Mesenchymal stem cell (in vitro differentiated cells and primary cell): Measurements from ENCODE around the gene CPD.

ENCODE experiments used
- DNase-seq: peaks from one replicate; pipeline ENCODE4 v3.0.0-alpha.2; 2013
- H2AFZ ChIP-seq: one replicate; pipeline ENCODE4 v1.6.1; 2013; ENCODE audit warnings: low read depth, mild to moderate bottlenecking, control low read depth, inconsistent platforms, low read length, moderate library complexity
- H2AK5ac ChIP-seq: 2 replicates; pipeline ENCODE4 v1.6.1; 2013; ENCODE audit warnings: low read length, moderate library complexity, mild to moderate bottlenecking, inconsistent platforms; ENCODE audit not compliant: severe bottlenecking
- H2BK120ac ChIP-seq: one replicate; pipeline ENCODE4 v1.6.1; 2013; ENCODE audit warnings: low read depth, mild to moderate bottlenecking, inconsistent platforms, low read length, moderate library complexity
- H2BK12ac ChIP-seq, 2 experiments: one replicate each; pipeline ENCODE4 v1.6.1; 2013; ENCODE audit warnings: inconsistent platforms in 2 of 2, low read length in 2 of 2, mild to moderate bottlenecking in 2 of 2, moderate library complexity in 2 of 2, control low read depth in 1 of 2
- H2BK15ac ChIP-seq: one replicate; pipeline ENCODE4 v1.6.1; 2013; ENCODE audit warnings: mild to moderate bottlenecking, low read depth, inconsistent platforms; ENCODE audit not compliant: poor library complexity, severe bottlenecking
- H2BK5ac ChIP-seq: 2 replicates; pipeline ENCODE4 v1.6.1; 2013; ENCODE audit warnings: low read depth, mild to moderate bottlenecking, low read length, control low read depth, inconsistent platforms; ENCODE audit not compliant: poor library complexity, severe bottlenecking
- H3K14ac ChIP-seq, 2 experiments: one replicate each; pipeline ENCODE4 v1.6.1; 2013; ENCODE audit warnings: inconsistent platforms in 2 of 2, low read length in 2 of 2, control low read depth in 1 of 2, mild to moderate bottlenecking in 1 of 2, moderate library complexity in 1 of 2
- H3K18ac ChIP-seq, 2 experiments: one replicate each; pipeline ENCODE4 v1.6.1; 2013; ENCODE audit warnings: inconsistent platforms in 2 of 2, low read length in 2 of 2, control low read depth in 1 of 2, low read depth in 1 of 2, mild to moderate bottlenecking in 1 of 2
- H3K23ac ChIP-seq, 2 experiments: one replicate each; pipeline ENCODE4 v1.6.1; 2013; ENCODE audit warnings: inconsistent platforms in 2 of 2, low read length in 2 of 2, mild to moderate bottlenecking in 2 of 2, moderate library complexity in 2 of 2, control low read depth in 1 of 2
- H3K27ac ChIP-seq: 2 replicates; pipeline ENCODE4 v1.5.1; 2013; ENCODE audit warnings: mild to moderate bottlenecking, moderate library complexity, low read length, control low read depth, inconsistent platforms; ENCODE audit not compliant: poor library complexity, severe bottlenecking
- H3K27me3 ChIP-seq, 2 experiments: 2 replicates each; pipeline versions ENCODE4 v1.6.1 to v1.7.0; 2013; ENCODE audit warnings: low read length in 2 of 2, mild to moderate bottlenecking in 2 of 2, moderate library complexity in 2 of 2, control low read depth in 1 of 2, inconsistent platforms in 1 of 2; ENCODE audit not compliant: control insufficient read depth in 1 of 2, insufficient read depth in 1 of 2
- H3K36me3 ChIP-seq, 2 experiments: 2 replicates each; pipeline versions ENCODE4 v1.6.1 to v1.7.0; 2013; ENCODE audit warnings: low read length in 2 of 2, control low read depth in 1 of 2, inconsistent platforms in 1 of 2, low read depth in 1 of 2, mild to moderate bottlenecking in 1 of 2; ENCODE audit not compliant: insufficient read depth in 2 of 2, control insufficient read depth in 1 of 2
- H3K4ac ChIP-seq, 2 experiments: one replicate each; pipeline ENCODE4 v1.6.1; 2013; ENCODE audit warnings: inconsistent platforms in 2 of 2, low read length in 2 of 2, mild to moderate bottlenecking in 2 of 2, moderate library complexity in 2 of 2, control low read depth in 1 of 2, low read depth in 1 of 2
- H3K4me1 ChIP-seq: 2 replicates; pipeline ENCODE4 v1.6.1; 2013; ENCODE audit warnings: low read depth, low read length, control low read depth; ENCODE audit not compliant: control insufficient read depth, insufficient read depth
- H3K4me2 ChIP-seq: 2 replicates; pipeline ENCODE4 v1.6.1; 2013; ENCODE audit warnings: low read length, mild to moderate bottlenecking, inconsistent platforms; ENCODE audit not compliant: poor library complexity, severe bottlenecking
- H3K4me3 ChIP-seq, 2 experiments: 2 replicates each; pipeline versions ENCODE4 v1.5.1 to v1.7.0; 2013; ENCODE audit warnings: low read length in 2 of 2, mild to moderate bottlenecking in 2 of 2, control low read depth in 1 of 2, low read depth in 1 of 2; ENCODE audit not compliant: insufficient read depth in 1 of 2
- H3K79me1 ChIP-seq: replicated peaks from 2 replicates; pipeline ENCODE4 v1.6.1; 2013; ENCODE audit warnings: mild to moderate bottlenecking, control low read depth, low read length, inconsistent platforms; ENCODE audit not compliant: poor library complexity, severe bottlenecking
- H3K9ac ChIP-seq: 2 replicates; pipeline ENCODE4 v1.7.0; 2013; ENCODE audit warnings: mild to moderate bottlenecking, low read length, moderate library complexity
- H3K9me3 ChIP-seq: 2 replicates; pipeline ENCODE4 v1.7.0; 2013; ENCODE audit warnings: mild to moderate bottlenecking, low read length; ENCODE audit not compliant: control insufficient read depth
- H4K8ac ChIP-seq: one replicate; pipeline ENCODE4 v1.6.1; 2013; ENCODE audit warnings: inconsistent platforms, mild to moderate bottlenecking, low read length, moderate library complexity
- H4K91ac ChIP-seq: one replicate; pipeline ENCODE4 v1.6.1; 2013; ENCODE audit warnings: mild to moderate bottlenecking, low read length, inconsistent platforms
- WGBS: methylation state at CpG from one replicate; pipeline ENCODE4 v1.1.7; 2013; ENCODE audit warnings: mixed read lengths; 5-methylcytosine and 5-hydroxymethylcytosine counted together

Gene CPD

GRCh38 chr17:30377574-30378240 lies 1.0 kb upstream of the CPD start:
- DNase-seq = no peak
- Histone ChIP-seq H2AK5ac (peak overlapping the region; percentile 77), H4K8ac (peak overlapping the region; percentile 45), H3K4ac (peak overlapping the region in 1 of 2 experiments; percentile 86), H3K27me3 (no peaks in the 10 kb centered on the region), H3K18ac (peak overlapping the region; percentile 47 to 77), H3K4me3 (peak overlapping the region in 1 of 2 experiments; percentile 91), H3K4me1 (peaks cover 12% of the 10 kb centered on the region), H3K14ac (no peak overlapping the region), H3K36me3 (no peaks in the 10 kb centered on the region), H3K23ac (no peak overlapping the region), H2AFZ (no peak overlapping the region), H3K27ac (peak overlapping the region; percentile 52), H3K4me2 (peak overlapping the region; percentile 81), H2BK15ac (no peak overlapping the region), H3K79me1 (peaks cover 13% of the 10 kb centered on the region), H2BK5ac (no peak overlapping the region), H4K91ac (peak overlapping the region; percentile 44), H3K9ac (peak overlapping the region; percentile 86), H2BK12ac (peak overlapping the region; percentile 34 to 87), H2BK120ac (no peak overlapping the region), H3K9me3 (no peaks in the 10 kb centered on the region)
- 86% methylated on average over 11 of the region's 11 CpGs for WGBS

- WGBS = 35% methylated on average over 25 of the region's 31 CpGs
Measured at GRCh38 chr17:30378241-30378824, 394 bp upstream of the CPD start.

DNA sequence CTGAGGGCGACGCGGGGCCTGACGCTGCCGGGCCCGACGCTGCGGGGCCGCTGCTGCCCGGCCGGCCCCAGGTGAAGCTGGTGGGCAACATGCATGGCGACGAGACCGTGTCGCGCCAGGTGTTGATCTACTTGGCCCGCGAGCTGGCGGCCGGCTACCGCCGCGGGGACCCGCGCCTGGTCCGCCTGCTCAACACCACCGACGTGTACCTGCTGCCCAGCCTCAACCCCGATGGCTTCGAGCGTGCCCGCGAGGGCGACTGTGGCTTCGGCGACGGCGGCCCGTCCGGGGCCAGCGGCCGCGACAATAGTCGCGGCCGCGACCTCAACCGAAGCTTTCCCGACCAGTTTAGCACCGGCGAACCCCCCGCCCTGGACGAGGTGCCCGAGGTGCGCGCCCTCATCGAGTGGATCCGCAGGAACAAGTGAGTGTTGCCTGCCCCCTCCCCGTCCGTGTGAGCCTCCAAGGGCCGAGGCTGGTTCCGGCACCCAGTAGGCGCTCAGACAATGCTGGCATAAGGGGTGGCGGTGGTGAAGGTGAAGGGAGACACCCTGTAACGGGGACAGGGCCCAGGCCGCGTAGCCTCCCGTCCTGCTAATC lies 676 bp downstream of the CPD start:
- peaks cover 12% of the 10 kb centered on the region for H3K4me1 ChIP-seq
- no peak overlapping the region for H3K27ac ChIP-seq
- H3K23ac ChIP-seq = peak overlapping the region; percentile 84 to 96
- H4K8ac ChIP-seq = peak overlapping the region; percentile 88
- H3K14ac ChIP-seq = peak overlapping the region; percentile 17 to 95
- peak overlapping the region; percentile 46 for H2BK15ac ChIP-seq
- no peak overlapping the region for H2AK5ac ChIP-seq
- H2AFZ ChIP-seq = peak overlapping the region; percentile 86
- H4K91ac ChIP-seq = peak overlapping the region; percentile 32
- H3K4me2 ChIP-seq = peak overlapping the region; percentile 95
- H3K18ac ChIP-seq = peak overlapping the region; percentile 71 to 92
- H3K27me3 ChIP-seq = no peaks in the 10 kb centered on the region
- peak overlapping the region; percentile 59 to 61 for H3K4ac ChIP-seq
- no peak overlapping the region for H2BK5ac ChIP-seq
- peaks cover 16% of the 10 kb centered on the region for H3K79me1 ChIP-seq
- peak overlapping the region; percentile 86 for H3K9ac ChIP-seq
- H2BK12ac ChIP-seq = peak overlapping the region in 1 of 2 experiments; percentile 34
- peak overlapping the region; percentile 76 for H2BK120ac ChIP-seq
- peak overlapping the region; percentile 91 to 96 for H3K4me3 ChIP-seq
- H3K36me3 ChIP-seq = no peaks in the 10 kb centered on the region
- DNase-seq = peak; percentile 20
- no peaks in the 10 kb centered on the region for H3K9me3 ChIP-seq
- WGBS = under 1% methylated on average over 67 of the region's 68 CpGs

More at GRCh38 chr17:30378241-30378824, 394 bp upstream of the CPD start:
- Histone ChIP-seq H3K27ac (peak overlapping the region; percentile 55), H2AK5ac (peak overlapping the region; percentile 46), H3K9me3 (no peaks in the 10 kb centered on the region), H3K79me1 (peaks cover 15% of the 10 kb centered on the region), H2BK12ac (peak overlapping the region; percentile 34 to 86), H4K91ac (peak overlapping the region; percentile 44), H3K23ac (peak overlapping the region in 1 of 2 experiments; percentile 60), H2BK120ac (no peak overlapping the region), H3K36me3 (no peaks in the 10 kb centered on the region), H3K4ac (peak overlapping the region in 1 of 2 experiments; percentile 86), H2AFZ (peak overlapping the region; percentile 92), H3K14ac (peak overlapping the region in 1 of 2 experiments; percentile 50), H2BK15ac (no peak overlapping the region), H4K8ac (peak overlapping the region; percentile 8), H3K18ac (peak overlapping the region; percentile 47 to 77), H3K4me1 (peaks cover 12% of the 10 kb centered on the region), H3K4me2 (peak overlapping the region; percentile 81), H3K4me3 (peak overlapping the region; percentile 47 to 91), H3K27me3 (no peaks in the 10 kb centered on the region), H2BK5ac (no peak overlapping the region), H3K9ac (peak overlapping the region; percentile 86)
- no peak for DNase-seq

DNA sequence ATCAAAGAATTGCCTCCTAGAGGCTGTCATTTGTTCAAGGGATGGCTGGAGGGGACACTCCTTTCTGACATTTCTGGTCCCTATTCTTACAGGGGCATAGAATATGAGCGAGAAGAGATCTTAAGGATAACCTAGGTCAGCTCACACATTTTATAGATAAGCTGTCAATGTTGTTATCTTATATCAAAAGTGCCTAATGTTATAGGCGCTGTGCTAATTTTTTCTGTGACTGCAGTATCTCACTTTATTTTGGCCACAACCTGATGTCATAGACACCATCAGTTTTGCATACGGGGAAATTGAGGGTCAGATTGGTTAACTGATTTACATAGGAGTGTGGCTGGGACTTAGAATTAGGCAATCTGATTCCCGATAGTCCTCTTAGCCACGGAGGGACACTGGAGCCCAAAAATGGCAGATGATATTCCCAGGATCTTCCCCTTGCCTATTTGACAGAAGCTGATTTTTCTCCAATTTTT lies 1.2 kb downstream of the CPD start:
- no peak overlapping the region for H2BK15ac ChIP-seq
- no peak overlapping the region for H2AK5ac ChIP-seq
- H2BK120ac ChIP-seq = no peak overlapping the region

More for the DNA sequence above, 1.2 kb downstream of the CPD start:
- no peaks in the 10 kb centered on the region for H3K27me3 ChIP-seq
- 9% methylated on average over 3 of the region's 5 CpGs for WGBS
- H3K18ac ChIP-seq = peak overlapping the region in 1 of 2 experiments; percentile 16
- H3K4me2 ChIP-seq = peak overlapping the region; percentile 95
- H3K4ac ChIP-seq = peak overlapping the region in 1 of 2 experiments; percentile 3
- no peak overlapping the region for H2BK12ac ChIP-seq
- peak overlapping the region; percentile 91 to 96 for H3K4me3 ChIP-seq
- no peak overlapping the region for H2BK5ac ChIP-seq
- peak; percentile 22 for DNase-seq
- H3K4me1 ChIP-seq = peaks cover 12% of the 10 kb centered on the region
- peak overlapping the region in 1 of 2 experiments; percentile 91 for H3K14ac ChIP-seq
- no peak overlapping the region for H3K27ac ChIP-seq
- no peak overlapping the region for H4K8ac ChIP-seq
- H4K91ac ChIP-seq = no peak overlapping the region
- H3K79me1 ChIP-seq = peaks cover 17% of the 10 kb centered on the region
- no peaks in the 10 kb centered on the region for H3K9me3 ChIP-seq
- H3K9ac ChIP-seq = peak overlapping the region; percentile 86
- H3K23ac ChIP-seq = no peak overlapping the region
- H2AFZ ChIP-seq = peak overlapping the region; percentile 86
- H3K36me3 ChIP-seq = peaks cover 0 to 1% of the 10 kb centered on the region in 2 experiments
